ENCODE results near the gene SRRM5. TPM values are rescaled to one million over a fixed set of nuclear protein-coding genes. Genes with fewer than 3 reads are reported as not detected.
"Not testable (repeated sequence)": the region's sequence is repeated elsewhere in the genome, so short reads cannot be mapped to it uniquely, and the experiment has no call there.

The SRRM5 gene
- total RNA-seq: 0.59 and 0.82 TPM in 2 replicates

GRCh38 chr19:43611788-43612187 lies at the start of gene SRRM5:
SRRM5 (plus strand) TSS chr19:43612088; CDS start chr19:43612122, 34 bp downstream.
- intact Hi-C loops (cut with micrococcal nuclease): no loop called here

- intact Hi-C loops (cut with micrococcal nuclease): no loop called here
Measured at GRCh38 chr19:43562226-43562697, 49.6 kb upstream of the SRRM5 start.

GRCh38 chr19:43562698-43563241 lies 49.1 kb upstream of the SRRM5 start:
- intact Hi-C loops (cut with micrococcal nuclease): no loop called here

GRCh38 chr19:43563816-43564457 lies 48.0 kb upstream of the SRRM5 start:
- intact Hi-C loops (cut with micrococcal nuclease): no loop called here

- intact Hi-C loops (cut with micrococcal nuclease): no loop called here
Measured at GRCh38 chr19:43564800-43565199, 47.1 kb upstream of the SRRM5 start.

- intact Hi-C loops (cut with micrococcal nuclease): no loop called here
Measured at GRCh38 chr19:43569657-43570056, 42.2 kb upstream of the SRRM5 start.

- intact Hi-C loops (cut with micrococcal nuclease): no loop called here
Measured at GRCh38 chr19:43570174-43570791, 41.6 kb upstream of the SRRM5 start.

GRCh38 chr19:43572171-43572588 lies 39.7 kb upstream of the SRRM5 start:
- intact Hi-C loops (cut with micrococcal nuclease): no loop called here

- intact Hi-C loops (cut with micrococcal nuclease): loop anchor here (1.0 kb wide), 3 partner anchors 22 to 45 kb away; partner anchors contain the start of genes IRGQ, ZNF428, ZNF575 and ZNF576
Measured at GRCh38 chr19:43574424-43575155, 37.3 kb upstream of the SRRM5 start.

GRCh38 chr19:43575156-43575950 lies 36.5 kb upstream of the SRRM5 start, which contains the start of the genes PINLYP and XRCC1:
PINLYP (plus strand) TSS chr19:43575801; CDS start chr19:43577192, 1,391 bp downstream.
XRCC1 (minus strand) TSS chr19:43575527; CDS start chr19:43575458, 69 bp downstream.
- intact Hi-C loops (cut with micrococcal nuclease): loop anchor here (1.0 kb wide), 3 partner anchors 21 to 44 kb away; partner anchors contain the start of genes IRGQ, ZNF428, ZNF575 and ZNF576

- intact Hi-C loops (cut with micrococcal nuclease): loop anchor here (1.0 kb wide), 3 partner anchors 20 to 43 kb away; partner anchors contain the start of genes IRGQ, ZNF428, ZNF575 and ZNF576
Measured at GRCh38 chr19:43575955-43576878, 35.7 kb upstream of the SRRM5 start.

- intact Hi-C loops (cut with micrococcal nuclease): no loop called here
Measured at GRCh38 chr19:43578787-43579186, 33.1 kb upstream of the SRRM5 start.

- intact Hi-C loops (cut with micrococcal nuclease): no loop called here
Measured at GRCh38 chr19:43581467-43581866, 30.4 kb upstream of the SRRM5 start.

GRCh38 chr19:43582495-43582894 lies 29.4 kb upstream of the SRRM5 start:
- intact Hi-C loops (cut with micrococcal nuclease): no loop called here

- intact Hi-C loops (cut with micrococcal nuclease): no loop called here
Measured at GRCh38 chr19:43584484-43584883, 27.4 kb upstream of the SRRM5 start.

GRCh38 chr19:43586346-43586745 lies 25.5 kb upstream of the SRRM5 start:
- intact Hi-C loops (cut with micrococcal nuclease): no loop called here

GRCh38 chr19:43587029-43587428 lies 24.9 kb upstream of the SRRM5 start:
- intact Hi-C loops (cut with micrococcal nuclease): not testable (repeated sequence)

- intact Hi-C loops (cut with micrococcal nuclease): no loop called here
Measured at GRCh38 chr19:43589277-43589676, 22.6 kb upstream of the SRRM5 start.

GRCh38 chr19:43589678-43590077 lies 22.2 kb upstream of the SRRM5 start:
- intact Hi-C loops (cut with micrococcal nuclease): no loop called here

Measured in T-helper 2 cell treated with Interferon-gamma antibody and Interleukin-4, amounts not matched to agents 100 ng/mL and 5 ng/mL, for 36 hours (primary cell).